IMR-90 (cell line): ENCODE data around the gene CCDC148. TPM values are rescaled to one million over a fixed set of nuclear protein-coding genes. Genes with fewer than 3 reads are reported as not detected.

ENCODE experiments used
- ATAC-seq: fragments of 200-7000 bp; cut with Tn5 transposase; 2 replicates; pipeline ENCODE4 v1.9.1; 2020; ENCODE audit warnings: low read depth, mild to moderate bottlenecking, moderate library complexity
- BruUV-seq: library from RNA; stranded (reverse); fragments of 400-500 nt; replicated peaks from 2 replicates; lab custom pipeline; 2021; lab: Mats Ljungman, UMichigan
- CTCF ChIA-PET: fragments of 300-600 bp; formaldehyde crosslinking; extraction: SDS; loops from one replicate; lab custom pipeline; 2021; ENCODE audit warnings: antibody characterized with exemption; lab: Yijun Ruan, JAX
- POLR2A ChIA-PET: fragments of 300-600 bp; sonication (Branson Sonifier 250); formaldehyde crosslinking; loops from one replicate; lab custom pipeline; 2022; ENCODE audit warnings: antibody characterized with exemption; ENCODE audit not compliant: unreplicated experiment; lab: Charles Lee
- DNase-seq: peaks from one replicate; pipeline ENCODE4 v3.0.0; 2013
- H2AFZ ChIP-seq: replicated peaks from 2 replicates; pipeline ENCODE3; 2013; ENCODE audit warnings: low read length, mild to moderate bottlenecking; ENCODE audit not compliant: poor library complexity
- H2AK5ac ChIP-seq: 2 replicates; pipeline ENCODE4 v1.6.1; 2013; ENCODE audit warnings: low read depth, low read length, inconsistent platforms
- H2AK9ac ChIP-seq: replicated peaks from 2 replicates; pipeline ENCODE3; 2013; ENCODE audit warnings: mild to moderate bottlenecking, low read depth, low read length, moderate library complexity; ENCODE audit not compliant: poor library complexity
- H2BK120ac ChIP-seq: 2 replicates; pipeline ENCODE4 v1.6.1; 2013; ENCODE audit warnings: low read depth, low read length, inconsistent platforms
- H2BK15ac ChIP-seq: 3 replicates; pipeline ENCODE4 v1.6.1; 2013; ENCODE audit warnings: low read depth, low read length, inconsistent platforms
- H2BK20ac ChIP-seq: 2 replicates; pipeline ENCODE4 v1.6.1; 2013; ENCODE audit warnings: low read depth, mild to moderate bottlenecking, inconsistent platforms, low read length, moderate library complexity
- H2BK5ac ChIP-seq: 2 replicates; pipeline ENCODE4 v1.6.1; 2013; ENCODE audit warnings: mild to moderate bottlenecking, low read depth, low read length, inconsistent platforms; ENCODE audit not compliant: poor library complexity, severe bottlenecking
- H3K14ac ChIP-seq: replicated peaks from 2 replicates; pipeline ENCODE4 v1.6.1; 2013; ENCODE audit warnings: low read depth, low read length, inconsistent platforms
- H3K18ac ChIP-seq: 2 replicates; pipeline ENCODE4 v1.6.1; 2013; ENCODE audit warnings: low read depth, low read length, control low read depth
- H3K23ac ChIP-seq: 2 replicates; pipeline ENCODE4 v1.6.1; 2013; ENCODE audit warnings: low read depth, low read length, inconsistent platforms
- H3K27ac ChIP-seq: 2 replicates; pipeline ENCODE4 v1.5.1; 2013; ENCODE audit warnings: mild to moderate bottlenecking, control low read depth, low read length; ENCODE audit not compliant: insufficient read depth
- H3K27me3 ChIP-seq: 2 replicates; pipeline ENCODE4 v1.6.1; 2013; ENCODE audit warnings: low read length; ENCODE audit not compliant: control insufficient read depth, insufficient read depth
- H3K36me3 ChIP-seq: 2 replicates; pipeline ENCODE4 v1.6.1; 2013; ENCODE audit warnings: low read length, mixed read lengths; ENCODE audit not compliant: control insufficient read depth, insufficient read depth
- H3K4ac ChIP-seq: 2 replicates; pipeline ENCODE4 v1.6.1; 2013; ENCODE audit warnings: low read depth, low read length, inconsistent platforms
- H3K4me1 ChIP-seq: 2 replicates; pipeline ENCODE4 v1.6.1; 2013; ENCODE audit warnings: low read length, mixed read lengths; ENCODE audit not compliant: control insufficient read depth, insufficient read depth
- H3K4me2 ChIP-seq: 2 replicates; pipeline ENCODE4 v1.6.1; 2013; ENCODE audit warnings: low read depth, mild to moderate bottlenecking, control low read depth, low read length, moderate library complexity
- H3K4me3 ChIP-seq: 2 replicates; pipeline ENCODE4 v1.5.1; 2013; ENCODE audit warnings: low read depth, mild to moderate bottlenecking, control low read depth, low read length, moderate library complexity; ENCODE audit not compliant: insufficient read depth
- H3K56ac ChIP-seq: 2 replicates; pipeline ENCODE4 v1.6.1; 2013; ENCODE audit warnings: low read length, inconsistent platforms; ENCODE audit not compliant: insufficient read depth; ENCODE audit errors: extremely low read depth
- H3K79me1 ChIP-seq, 2 experiments: 2 replicates each; pipeline ENCODE4 v1.6.1; 2013; ENCODE audit warnings: low read length in 2 of 2, inconsistent platforms in 1 of 2, low read depth in 1 of 2
- H3K9ac ChIP-seq: 2 replicates; pipeline ENCODE4 v1.6.1; 2013; ENCODE audit warnings: low read depth, low read length, control low read depth
- H3K9me1 ChIP-seq: 2 replicates; pipeline ENCODE4 v1.6.1; 2013; ENCODE audit warnings: low read length, inconsistent platforms; ENCODE audit not compliant: insufficient read depth
- H3K9me3 ChIP-seq: 2 replicates; pipeline ENCODE4 v1.6.1; 2013; ENCODE audit warnings: low read length; ENCODE audit not compliant: control insufficient read depth, insufficient read depth
- H4K20me1 ChIP-seq: 2 replicates; pipeline ENCODE4 v1.6.1; 2013; ENCODE audit warnings: low read length, inconsistent platforms; ENCODE audit not compliant: insufficient read depth
- H4K5ac ChIP-seq: 2 replicates; pipeline ENCODE4 v1.6.1; 2013; ENCODE audit warnings: mild to moderate bottlenecking, low read depth, low read length, control low read depth
- H4K8ac ChIP-seq, 2 experiments: 2 replicates each; pipeline ENCODE4 v1.6.1; 2013; ENCODE audit warnings: low read depth in 2 of 2, low read length in 2 of 2, control low read depth in 1 of 2, inconsistent platforms in 1 of 2
- H4K91ac ChIP-seq: 2 replicates; pipeline ENCODE4 v1.6.1; 2013; ENCODE audit warnings: low read depth, low read length, inconsistent platforms; ENCODE audit not compliant: insufficient read depth
- BHLHE40 ChIP-seq: fragments of 150-350 bp; IDR thresholded peaks from 2 replicates; pipeline ENCODE4 v1.6.1; 2016; ENCODE audit warnings: mild to moderate bottlenecking, low read depth, low read length
- CHD1 ChIP-seq: IDR thresholded peaks from 2 replicates; pipeline ENCODE4 v1.6.1; 2012; ENCODE audit warnings: low read depth, low read length, improper control_type of control experiment
- MAFK ChIP-seq: IDR thresholded peaks from 2 replicates; pipeline ENCODE4 v1.6.1; 2012; ENCODE audit warnings: low read depth, low read length, improper control_type of control experiment
- MXI1 ChIP-seq: IDR thresholded peaks from 2 replicates; pipeline ENCODE4 v1.6.1; 2012; ENCODE audit warnings: low read depth, mild to moderate bottlenecking, low read length, moderate library complexity, borderline replicate concordance
- NFE2L2 ChIP-seq: fragments of 150-350 bp; IDR thresholded peaks from 2 replicates; pipeline ENCODE4 v1.6.1; 2016; ENCODE audit warnings: low read depth, mild to moderate bottlenecking, low read length
- POLR2A ChIP-seq: IDR thresholded peaks from 2 replicates; pipeline ENCODE4 v1.6.1; 2012; ENCODE audit warnings: mild to moderate bottlenecking, low read depth, low read length
- RAD21 ChIP-seq: IDR thresholded peaks from 2 replicates; pipeline ENCODE4 v1.6.1; 2012; ENCODE audit warnings: low read length, improper control_type of control experiment
- RFX5 ChIP-seq: IDR thresholded peaks from 2 replicates; pipeline ENCODE4 v1.8.0; 2012; ENCODE audit warnings: low read depth, mild to moderate bottlenecking, low read length, moderate library complexity
- SMC3 ChIP-seq: fragments of 150-350 bp; IDR thresholded peaks from 2 replicates; pipeline ENCODE4 v1.6.1; 2016; ENCODE audit warnings: low read depth, mild to moderate bottlenecking, antibody characterized with exemption, low read length, moderate library complexity
- USF2 ChIP-seq: fragments of 150-350 bp; IDR thresholded peaks from 2 replicates; pipeline ENCODE4 v1.6.1; 2017; ENCODE audit warnings: mild to moderate bottlenecking, antibody characterized with exemption, low read length, low read depth
- WGBS, 2 experiments: methylation state at CpG; one replicate each; pipeline versions ENCODE4 v1.1.5 to v1.1.7; 2013; ENCODE audit warnings: missing lambda C conversion rate in 2 of 2; ENCODE audit not compliant: insufficient read length in 1 of 2; ENCODE audit errors: extremely low coverage in 2 of 2; 5-methylcytosine and 5-hydroxymethylcytosine counted together
- dilution Hi-C: fragments of 300-500 bp; cut with HindIII; formaldehyde crosslinking; loops from one replicate; pipeline ENCODE4 v1.14.3; 2018; ENCODE audit warnings: low sequenced_read_pairs; ENCODE audit not compliant: unreplicated experiment
- in situ Hi-C: fragments of 300-500 bp; cut with MboI; formaldehyde crosslinking; loops from 3 replicates; pipeline ENCODE4 v1.14.3; 2019; ENCODE audit warnings: low sequenced_read_pairs, inconsistent platforms, mixed read lengths
- intact Hi-C: fragments of 100-400 bp; cut with micrococcal nuclease; formaldehyde crosslinking; loops from 2 replicates; pipeline ENCODE4 v1.10.0; 2022
- polyA plus RNA-seq, 3 experiments: library from polyadenylated mRNA; depleted of rRNA; stranded (reverse); fragments of >200 nt; gene quantifications; 2 replicates each; pipeline ENCODE4 v1.2.3, GENCODE V29; 2012; ENCODE audit warnings: low replicate concordance in 1 of 3
- total RNA-seq: library from RNA; depleted of rRNA; stranded (reverse); fragments of >200 nt; gene quantifications from 2 replicates; pipeline ENCODE4 v1.2.3, GENCODE V29; 2012

The CCDC148 gene
- total and polyA plus RNA-seq, 2 of the 4 experiments (the other 2 are of a cell fraction), result 0.18 to 0.31 TPM

DNA sequence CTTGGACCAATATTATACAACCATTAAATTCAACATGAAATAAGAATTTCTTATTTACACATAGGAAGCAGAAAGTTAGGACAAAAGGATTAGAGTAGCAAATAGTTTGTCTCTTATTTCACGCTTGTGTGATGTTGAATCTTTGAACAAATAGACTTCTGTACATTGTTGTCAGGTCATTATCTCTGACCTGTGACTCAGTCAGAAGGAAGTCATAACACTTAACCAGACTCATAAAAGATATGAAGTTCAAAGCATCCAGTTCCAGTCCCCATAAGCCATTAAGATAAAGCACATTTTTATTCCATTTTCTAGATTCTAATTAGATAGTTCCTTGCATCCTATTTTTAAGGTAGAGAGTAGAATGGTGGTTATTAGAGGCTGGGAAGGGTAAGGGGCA lies 224.1 kb downstream of the CCDC148 start:
- H2AFZ ChIP-seq, result no peak overlapping the region
- no peak overlapping the region for H3K23ac ChIP-seq
- H3K79me1 ChIP-seq, result no peaks in the 10 kb centered on the region
- H4K20me1 ChIP-seq, result no peaks in the 10 kb centered on the region
- no peaks in the 10 kb centered on the region for H3K36me3 ChIP-seq
- H3K9ac ChIP-seq, result no peak overlapping the region
- H3K4me2 ChIP-seq, result no peak overlapping the region
- no peak overlapping the region for H3K27ac ChIP-seq
- H3K4me1 ChIP-seq, result no peaks in the 10 kb centered on the region
- in situ Hi-C loops, result no loop called here
- DNase-seq (no peak), ATAC-seq (no peak)
- intact Hi-C loops, result no loop called here
- no peak overlapping the region for H3K4ac ChIP-seq
- dilution Hi-C loops, result no loop called here
- no peak overlapping the region for H4K5ac ChIP-seq
- no peak overlapping the region for H2BK15ac ChIP-seq
- no peak overlapping the region for H3K18ac ChIP-seq
- no peak overlapping the region for H2BK120ac ChIP-seq
- no peak overlapping the region for H3K14ac ChIP-seq
- H3K27me3 ChIP-seq, result no peaks in the 10 kb centered on the region
- no peak overlapping the region for H2AK5ac ChIP-seq
- no CpG with 5 or more reads among the region's 1 CpG for WGBS, 2 experiments
- H4K91ac ChIP-seq, result no peak overlapping the region
- no peak overlapping the region for H2BK20ac ChIP-seq
- no peak overlapping the region for H2AK9ac ChIP-seq
- no peak overlapping the region for H4K8ac ChIP-seq
- H2BK5ac ChIP-seq, result no peak overlapping the region
- TF ChIP-seq RFX5 (no peak), BHLHE40 (no peak), POLR2A (no peak), CHD1 (no peak), MAFK (no peak), RAD21 (no peak), SMC3 (no peak), MXI1 (no peak), USF2 (no peak), NFE2L2 (no peak)
- ChIA-PET POLR2A (no interaction called here), CTCF (no interaction called here)
- no peaks in the 10 kb centered on the region for H3K9me1 ChIP-seq
- H3K4me3 ChIP-seq, result no peak overlapping the region
- BruUV-seq, result no TSS peak
- H3K9me3 ChIP-seq, result no peaks in the 10 kb centered on the region
- no peak overlapping the region for H3K56ac ChIP-seq
